ENCODE data around the gene ASIC4. TPM values are rescaled to one million over a fixed set of nuclear protein-coding genes. Genes with fewer than 3 reads are reported as not detected.

The ASIC4 gene
- polyA plus RNA-seq, 3 donors = 0.12 to 0.21 (median 0.18) TPM

Other genes starting within 250 kb of the ASIC4 start
- 10 to 100 TPM; 75.7 to 85.1 (median 79.1) TPM for gene DNAJB2, start 235.1 kb upstream of the ASIC4 start, polyA plus RNA-seq (ENCODE audit: insufficient read length in 3 of 3)
- under 1 TPM; 0.16 to 0.27 (median 0.17) TPM for gene PTPRN, start 205.1 kb upstream of the ASIC4 start, polyA plus RNA-seq (ENCODE audit: insufficient read length in 3 of 3)
- not detected for gene RESP18, start 181.7 kb upstream of the ASIC4 start, polyA plus RNA-seq (ENCODE audit: insufficient read length in 3 of 3)
- gene DNPEP, start 126.6 kb upstream of the ASIC4 start, polyA plus RNA-seq (ENCODE audit: insufficient read length in 3 of 3) = 10 to 100 TPM; 64.4 to 91.2 (median 66.4) TPM
- gene DES, start 96.1 kb upstream of the ASIC4 start, polyA plus RNA-seq (ENCODE audit: insufficient read length in 3 of 3) = 1 to 10 TPM; 5.5 to 8.2 (median 6.0) TPM
- 10 to 100 TPM; 13.1 to 16.9 (median 13.5) TPM for gene SPEG, start 79.6 kb upstream of the ASIC4 start, polyA plus RNA-seq (ENCODE audit: insufficient read length in 3 of 3)
- 10 to 100 TPM; 35.6 to 40.0 (median 39.0) TPM for gene GMPPA, start 15.6 kb upstream of the ASIC4 start, polyA plus RNA-seq (ENCODE audit: insufficient read length in 3 of 3)
- 10 to 100 TPM; 29.3 to 45.3 (median 34.6) TPM for gene CHPF, start 29.3 kb downstream of the ASIC4 start, polyA plus RNA-seq (ENCODE audit: insufficient read length in 3 of 3)
- gene TMEM198, start 29.5 kb downstream of the ASIC4 start, polyA plus RNA-seq (ENCODE audit: insufficient read length in 3 of 3) = 1 to 10 TPM; 3.1 to 4.1 (median 3.8) TPM
- 100 to 1,000 TPM; 150 to 189 (median 179) TPM for gene OBSL1, start 57.1 kb downstream of the ASIC4 start, polyA plus RNA-seq (ENCODE audit: insufficient read length in 3 of 3)
- 1 to 10 TPM in 2 of 3 donors, under 1 TPM in 1; 0.87 to 3.1 (median 2.9) TPM for gene INHA, start 57.8 kb downstream of the ASIC4 start, polyA plus RNA-seq (ENCODE audit: insufficient read length in 3 of 3)
- gene STK11IP, start 83.4 kb downstream of the ASIC4 start, polyA plus RNA-seq (ENCODE audit: insufficient read length in 3 of 3) = 10 to 100 TPM; 23.9 to 33.0 (median 32.8) TPM
- gene SLC4A3, start 113.1 kb downstream of the ASIC4 start, polyA plus RNA-seq (ENCODE audit: insufficient read length in 3 of 3) = 10 to 100 TPM in 1 of 3 donors, 1 to 10 TPM in 2; 9.5 to 13.5 (median 9.7) TPM